ENCODE data around the gene CA5A.
"Not testable (repeated sequence)": the region's sequence is repeated elsewhere in the genome, so short reads cannot be mapped to it uniquely, and the experiment has no call there.

Gene CA5A

DNA sequence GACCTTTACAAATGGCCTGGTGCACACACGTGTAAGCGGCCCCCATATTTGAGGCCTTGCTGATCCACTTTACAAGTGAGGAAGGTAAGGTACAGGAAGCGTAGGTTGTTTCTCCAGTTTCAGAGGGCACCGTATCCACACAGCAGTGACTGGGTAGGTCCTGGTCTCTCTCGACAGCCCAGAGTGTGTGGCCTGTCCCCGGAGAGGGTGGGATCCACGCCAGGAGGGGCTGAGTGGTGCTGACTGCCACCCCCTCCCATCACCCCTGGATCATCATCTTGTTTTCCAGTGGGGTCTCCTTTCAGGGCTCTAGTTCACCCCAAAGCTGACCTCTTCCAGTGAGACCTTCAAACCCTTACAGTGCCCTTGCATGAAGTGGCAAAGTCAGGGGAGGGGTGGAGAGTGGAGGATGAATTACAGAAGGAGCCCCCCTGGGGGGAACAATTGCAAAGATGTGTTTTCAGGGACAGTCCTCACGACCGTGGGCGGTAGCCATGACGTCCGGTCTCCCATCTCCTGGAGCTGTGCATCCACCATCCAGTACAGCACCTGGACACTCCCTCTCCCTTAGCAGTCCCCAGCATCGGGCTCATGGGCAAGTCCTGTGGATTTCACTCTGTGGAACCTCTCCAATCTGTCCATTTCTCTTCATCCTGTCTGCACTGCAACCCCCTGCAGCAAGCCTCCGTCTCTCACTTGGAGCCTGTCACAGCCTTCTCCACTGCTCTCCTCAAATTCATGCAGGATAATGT lies 10.4 kb upstream of the CA5A start:
- H3K4me3 ChIP-seq (ENCODE audit: low read length): no peak overlapping the region
- DNase-seq (ENCODE audit: low read depth): no peak

DNA sequence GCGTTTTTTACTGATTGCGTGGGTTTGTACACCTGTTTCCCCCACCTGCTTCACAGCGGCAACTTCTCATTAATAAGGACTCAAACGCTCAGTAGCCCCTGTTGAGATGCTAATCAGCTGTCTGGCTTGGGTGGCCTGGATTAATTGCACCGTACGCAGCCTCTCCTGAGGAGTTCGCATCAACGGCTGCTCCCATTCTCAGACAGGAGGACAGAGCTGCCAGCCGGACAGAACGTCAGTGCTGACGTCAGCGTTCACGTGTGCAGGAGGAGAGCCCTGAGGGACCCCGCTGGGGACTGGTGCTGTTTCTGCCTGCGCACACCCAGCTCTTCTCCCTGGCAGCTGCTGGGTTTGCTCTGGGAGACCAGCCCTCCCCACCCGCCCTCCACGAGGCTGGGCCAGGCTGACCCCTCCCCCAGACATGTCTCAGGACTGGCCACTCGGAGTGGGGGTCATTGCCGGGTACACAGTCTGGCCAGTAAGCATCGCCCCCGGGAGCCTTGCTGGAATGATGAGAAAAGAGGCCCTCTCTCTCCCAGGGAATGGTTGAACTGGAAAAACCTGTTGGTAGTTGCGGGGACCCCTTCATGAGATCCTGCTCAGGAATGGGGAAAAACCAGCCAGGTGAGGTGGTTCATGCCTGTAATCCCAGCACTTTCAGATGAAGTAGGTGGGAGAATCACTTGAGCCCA lies 9.2 kb upstream of the CA5A start:
- peak; percentile 40 for DNase-seq (ENCODE audit: low read depth)
- TF ChIP-seq, protein P1, sequence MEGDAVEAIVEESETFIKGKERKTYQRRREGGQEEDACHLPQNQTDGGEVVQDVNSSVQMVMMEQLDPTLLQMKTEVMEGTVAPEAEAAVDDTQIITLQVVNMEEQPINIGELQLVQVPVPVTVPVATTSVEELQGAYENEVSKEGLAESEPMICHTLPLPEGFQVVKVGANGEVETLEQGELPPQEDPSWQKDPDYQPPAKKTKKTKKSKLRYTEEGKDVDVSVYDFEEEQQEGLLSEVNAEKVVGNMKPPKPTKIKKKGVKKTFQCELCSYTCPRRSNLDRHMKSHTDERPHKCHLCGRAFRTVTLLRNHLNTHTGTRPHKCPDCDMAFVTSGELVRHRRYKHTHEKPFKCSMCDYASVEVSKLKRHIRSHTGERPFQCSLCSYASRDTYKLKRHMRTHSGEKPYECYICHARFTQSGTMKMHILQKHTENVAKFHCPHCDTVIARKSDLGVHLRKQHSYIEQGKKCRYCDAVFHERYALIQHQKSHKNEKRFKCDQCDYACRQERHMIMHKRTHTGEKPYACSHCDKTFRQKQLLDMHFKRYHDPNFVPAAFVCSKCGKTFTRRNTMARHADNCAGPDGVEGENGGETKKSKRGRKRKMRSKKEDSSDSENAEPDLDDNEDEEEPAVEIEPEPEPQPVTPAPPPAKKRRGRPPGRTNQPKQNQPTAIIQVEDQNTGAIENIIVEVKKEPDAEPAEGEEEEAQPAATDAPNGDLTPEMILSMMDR (conservative IDR thresholded peaks at IDR 0.05; ENCODE audit: low read length): no peak
- peak overlapping the region; percentile 27; the same call in 1 of the 2 replicates for H3K4me3 ChIP-seq (ENCODE audit: low read length)

More for the DNA sequence above, 10.4 kb upstream of the CA5A start:
- TF ChIP-seq, protein P1 (conservative IDR thresholded peaks at IDR 0.05; ENCODE audit: low read length): no peak

DNA sequence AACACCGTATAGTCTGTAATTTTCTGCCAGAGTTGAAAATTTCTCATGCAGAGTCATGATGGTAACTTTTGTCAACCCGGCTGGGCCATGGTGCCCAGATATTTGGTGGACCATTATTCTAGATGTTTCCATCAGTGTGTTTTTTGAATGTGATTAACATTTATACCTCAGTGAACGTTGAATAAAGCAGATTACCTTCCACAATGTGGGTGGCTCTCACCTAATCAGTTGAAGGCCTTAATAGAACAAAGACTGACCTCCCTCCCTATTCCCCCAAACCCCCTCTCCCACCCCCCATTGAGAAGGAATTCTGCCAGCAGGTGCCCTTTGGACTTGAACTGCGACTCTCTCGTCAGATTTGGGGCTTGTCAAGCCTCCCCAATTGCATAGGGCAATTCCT lies 6.4 kb upstream of the CA5A start:
- DNase-seq (ENCODE audit: low read depth): no peak
- TF ChIP-seq, protein P1 (conservative IDR thresholded peaks at IDR 0.05; ENCODE audit: low read length): no peak
- H3K4me3 ChIP-seq (ENCODE audit: low read length): no peak overlapping the region

DNA sequence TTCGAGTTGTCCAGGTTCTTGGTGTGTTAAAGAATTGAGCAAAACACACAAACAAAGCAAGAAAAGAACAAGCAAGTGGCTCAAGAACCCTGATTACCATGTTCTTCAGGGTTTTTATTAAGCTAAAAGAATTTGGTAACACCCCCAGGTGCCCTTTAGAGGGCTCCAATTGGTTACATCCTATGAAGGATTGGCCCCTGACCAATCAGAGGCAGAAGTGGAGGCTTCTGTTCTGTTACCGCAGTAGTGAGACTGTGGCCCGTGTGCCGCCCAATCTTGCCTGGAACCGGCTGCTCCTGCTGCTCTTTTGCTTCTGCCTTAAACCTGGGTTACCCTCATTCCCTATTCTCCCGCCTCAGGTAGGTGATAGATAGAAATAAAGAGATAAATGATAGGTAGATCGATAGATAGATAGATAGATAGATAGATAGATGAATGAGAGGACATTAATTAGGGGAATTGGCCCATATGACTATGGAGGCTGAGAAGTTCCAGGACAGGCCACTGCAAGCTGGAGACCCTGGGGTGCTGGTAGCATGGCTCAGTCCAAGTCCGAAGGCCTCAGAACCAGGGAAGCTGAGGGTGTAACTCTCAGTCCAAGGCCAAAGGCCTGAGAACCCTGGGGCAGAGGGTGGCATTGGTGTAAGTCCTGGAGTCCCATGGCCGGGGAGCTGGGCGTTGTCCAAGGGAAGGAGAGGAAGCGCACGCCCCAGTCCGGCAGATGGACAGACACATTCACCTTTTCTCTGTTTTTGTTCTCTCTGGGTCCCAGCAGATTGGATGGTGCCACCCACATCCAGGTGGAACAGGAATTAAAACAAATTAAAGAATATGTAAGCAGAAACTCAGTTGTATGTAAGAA lies 3.5 kb upstream of the CA5A start:
- H3K4me3 ChIP-seq (ENCODE audit: low read length): no peak overlapping the region
- TF ChIP-seq, protein P1 (conservative IDR thresholded peaks at IDR 0.05; ENCODE audit: low read length): no peak
- no peak for DNase-seq (ENCODE audit: low read depth)

DNA sequence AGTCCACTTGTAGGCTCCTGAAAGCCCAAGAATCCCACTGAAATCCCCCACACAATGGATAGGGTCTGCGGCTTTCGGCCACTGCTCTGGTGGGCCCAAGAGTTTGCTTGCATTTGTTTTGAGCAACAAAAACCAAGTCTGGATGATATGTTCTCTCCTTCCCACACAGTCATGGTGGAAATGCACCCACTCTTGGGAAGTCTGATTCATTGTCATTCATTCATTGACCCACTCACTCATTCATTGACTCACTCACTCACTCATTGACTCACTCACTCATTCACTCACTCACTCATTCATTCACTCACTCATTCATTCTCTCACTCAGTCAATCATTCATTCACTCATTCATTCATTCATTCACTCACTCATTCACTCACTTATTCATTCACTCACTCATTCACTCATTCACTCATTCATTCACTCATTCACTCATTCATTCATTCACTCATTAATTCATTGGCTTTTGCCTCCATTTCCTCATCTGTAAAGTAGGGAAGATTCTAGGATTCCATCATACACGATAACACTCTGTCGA lies 2.2 kb upstream of the CA5A start:
- DNase-seq (ENCODE audit: low read depth): no peak
- TF ChIP-seq, protein P1 (conservative IDR thresholded peaks at IDR 0.05; ENCODE audit: low read length): no peak
- no peak overlapping the region for H3K4me3 ChIP-seq (ENCODE audit: low read length)

DNA sequence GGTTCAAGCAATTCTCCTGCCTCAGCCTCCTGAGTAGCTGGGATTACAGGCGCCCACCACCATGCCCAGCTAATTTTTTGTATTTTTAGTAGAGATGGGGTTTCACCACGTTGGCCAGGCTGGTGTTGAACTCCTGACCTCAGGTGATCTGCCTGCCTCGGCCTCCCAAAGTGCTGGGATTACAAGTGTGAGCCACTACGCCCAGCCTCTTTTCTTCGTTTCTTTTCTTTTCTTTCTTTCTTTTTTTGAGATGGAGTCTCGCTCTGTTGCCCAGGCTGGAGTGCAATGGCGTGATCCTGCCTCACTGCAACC lies 858 bp upstream of the CA5A start:
- H3K4me3 ChIP-seq (ENCODE audit: low read length); DNase-seq (ENCODE audit: low read depth): not testable (repeated sequence)

DNA sequence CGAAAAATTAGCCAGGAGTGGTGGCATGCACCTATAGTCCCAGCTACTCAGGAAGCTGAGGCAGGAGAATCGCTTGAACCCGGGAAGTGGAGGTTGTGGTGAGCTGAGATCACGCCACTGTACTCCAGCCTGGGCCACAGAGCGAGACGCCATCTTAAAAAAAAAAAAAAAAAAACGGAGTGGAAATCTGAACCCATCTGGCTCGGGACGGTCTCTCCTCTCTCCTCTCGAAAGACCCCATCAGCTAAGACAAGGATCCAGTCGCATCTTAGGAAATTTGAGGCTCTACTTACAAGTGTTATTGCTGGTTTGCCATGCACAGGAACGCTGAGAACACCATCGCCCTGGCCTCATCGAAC lies 334 bp downstream of the CA5A start:
- DNase-seq (ENCODE audit: low read depth); H3K4me3 ChIP-seq (ENCODE audit: low read length): not testable (repeated sequence)

DNA sequence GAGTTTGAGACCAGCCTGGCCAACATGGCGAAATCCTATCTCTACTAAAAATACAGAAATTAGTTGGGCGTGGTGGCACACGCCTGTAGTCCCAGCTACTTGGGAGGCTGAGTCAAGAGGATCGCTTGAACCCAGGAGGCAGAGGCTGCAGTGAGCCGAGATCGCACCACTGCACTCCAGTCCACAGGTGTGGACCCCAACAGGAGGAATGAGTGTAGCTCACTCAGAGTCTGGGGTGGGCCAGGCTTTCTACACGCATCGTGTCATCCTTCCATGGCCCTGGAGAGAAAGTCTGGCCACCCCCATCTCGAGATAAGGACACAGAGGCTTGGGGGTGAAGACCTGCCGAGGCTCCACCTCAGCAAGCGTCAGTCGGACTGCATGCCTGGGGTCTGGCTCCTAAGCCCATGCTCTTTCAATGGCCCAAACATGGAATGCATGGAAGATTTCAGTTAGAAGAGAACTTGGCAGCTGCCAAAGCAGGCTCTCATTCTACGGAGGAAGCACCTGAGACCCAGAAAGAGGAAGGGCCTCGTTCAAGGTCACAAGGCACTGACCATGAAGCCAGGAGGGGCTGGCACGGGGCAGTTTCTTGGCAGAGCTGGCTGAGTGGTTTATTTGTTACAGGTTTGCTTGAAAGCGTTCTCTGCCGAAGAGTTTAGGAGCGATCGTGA lies 1.4 kb downstream of the CA5A start:
- not testable (repeated sequence) for DNase-seq (ENCODE audit: low read depth); H3K4me3 ChIP-seq (ENCODE audit: low read length)

Data from AG10803 (cell line).